ENCODE measurements around the gene C22orf23. TPM values are rescaled to one million over a fixed set of nuclear protein-coding genes. Genes with fewer than 3 reads are reported as not detected.
A peak's percentile ranks its signal among the peaks of the same experiment; 100 is the strongest.
"Not testable (repeated sequence)": the region's sequence is repeated elsewhere in the genome, so short reads cannot be mapped to it uniquely, and the experiment has no call there.

C22orf23 gene
- total and polyA plus RNA-seq, 2 experiments from 2014 or later: 0.80 to 2.5 TPM

GRCh38 chr22:37954686-37955085, 1.3 kb upstream of the C22orf23 start:
- Histone ChIP-seq H3K4me1 (ENCODE audit: low read depth) (peaks cover 19% of the 10 kb centered on the region), H3K4me3 (peak overlapping the region; percentile 97), H3K27me3 (no peaks in the 10 kb centered on the region), H3K36me3 (peaks cover 7% of the 10 kb centered on the region), H3K9me3 (ENCODE audit: low read depth) (no peaks in the 10 kb centered on the region), H3K27ac (no peak overlapping the region)
- DNase-seq (ENCODE audit: low read depth in 1 of 2, low spot score in 1 of 2): no peak
- TF ChIP-seq, protein P1, sequence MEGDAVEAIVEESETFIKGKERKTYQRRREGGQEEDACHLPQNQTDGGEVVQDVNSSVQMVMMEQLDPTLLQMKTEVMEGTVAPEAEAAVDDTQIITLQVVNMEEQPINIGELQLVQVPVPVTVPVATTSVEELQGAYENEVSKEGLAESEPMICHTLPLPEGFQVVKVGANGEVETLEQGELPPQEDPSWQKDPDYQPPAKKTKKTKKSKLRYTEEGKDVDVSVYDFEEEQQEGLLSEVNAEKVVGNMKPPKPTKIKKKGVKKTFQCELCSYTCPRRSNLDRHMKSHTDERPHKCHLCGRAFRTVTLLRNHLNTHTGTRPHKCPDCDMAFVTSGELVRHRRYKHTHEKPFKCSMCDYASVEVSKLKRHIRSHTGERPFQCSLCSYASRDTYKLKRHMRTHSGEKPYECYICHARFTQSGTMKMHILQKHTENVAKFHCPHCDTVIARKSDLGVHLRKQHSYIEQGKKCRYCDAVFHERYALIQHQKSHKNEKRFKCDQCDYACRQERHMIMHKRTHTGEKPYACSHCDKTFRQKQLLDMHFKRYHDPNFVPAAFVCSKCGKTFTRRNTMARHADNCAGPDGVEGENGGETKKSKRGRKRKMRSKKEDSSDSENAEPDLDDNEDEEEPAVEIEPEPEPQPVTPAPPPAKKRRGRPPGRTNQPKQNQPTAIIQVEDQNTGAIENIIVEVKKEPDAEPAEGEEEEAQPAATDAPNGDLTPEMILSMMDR (IDR thresholded peaks at IDR 0.05; ENCODE audit: low read depth, low read length): no peak

DNA sequence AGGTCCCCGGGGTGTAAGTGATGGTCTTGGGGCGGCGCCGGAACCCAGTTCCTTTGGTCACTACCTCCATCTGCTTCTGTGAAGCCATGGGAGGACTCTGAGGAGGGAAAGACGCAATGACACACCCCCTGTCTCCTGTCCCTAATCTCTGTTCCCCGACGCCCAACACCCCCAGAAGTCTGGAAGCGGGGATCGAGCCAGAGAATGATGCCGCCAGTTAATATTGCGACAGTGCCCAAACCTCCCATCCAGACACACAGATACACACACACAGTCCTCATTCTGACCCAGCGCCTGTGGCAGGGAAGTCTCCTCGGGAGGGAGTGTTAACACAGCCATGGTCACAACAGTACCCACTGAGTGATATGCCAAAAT, 352 bp downstream of the C22orf23 start:
- no peak for DNase-seq (ENCODE audit: low read depth in 1 of 2, low spot score in 1 of 2)
- peaks cover 19% of the 10 kb centered on the region for H3K4me1 ChIP-seq (ENCODE audit: low read depth)
- no peaks in the 10 kb centered on the region for H3K9me3 ChIP-seq (ENCODE audit: low read depth)
- no peaks in the 10 kb centered on the region for H3K36me3 ChIP-seq
- TF ChIP-seq, protein P1 (IDR thresholded peaks at IDR 0.05; ENCODE audit: low read depth, low read length): no peak
- H3K27ac ChIP-seq: no peak overlapping the region
- H3K27me3 ChIP-seq: no peaks in the 10 kb centered on the region
- H3K4me3 ChIP-seq: peak overlapping the region; percentile 97

DNA sequence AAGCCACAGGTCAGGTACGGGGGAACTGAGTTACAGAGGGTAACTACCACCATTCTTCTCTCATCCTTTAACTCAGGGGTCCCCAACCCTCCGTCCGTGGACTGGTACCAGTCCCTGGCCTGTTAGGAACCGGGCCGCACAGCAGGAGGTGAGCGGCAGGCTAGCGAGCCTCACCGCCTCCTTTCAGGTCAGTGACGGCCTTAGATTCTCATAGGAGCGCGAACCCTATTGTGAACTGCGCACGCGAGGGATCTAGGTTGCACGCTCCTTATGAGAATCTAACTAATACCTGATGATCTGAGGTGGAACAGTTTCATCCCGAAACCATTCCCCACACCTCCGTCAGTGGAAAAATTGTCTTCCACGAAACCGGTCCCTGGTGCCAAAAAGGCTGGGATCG, 772 bp downstream of the C22orf23 start:
- not testable (repeated sequence) for DNase-seq (ENCODE audit: low read depth in 1 of 2, low spot score in 1 of 2); H3K27me3 ChIP-seq; H3K36me3 ChIP-seq; H3K9me3 ChIP-seq (ENCODE audit: low read depth); H3K27ac ChIP-seq
- Histone ChIP-seq H3K4me3 (peak overlapping the region; percentile 97), H3K4me1 (ENCODE audit: low read depth) (peaks cover 19% of the 10 kb centered on the region)

GRCh38 chr22:37951305-37951704, 2.1 kb downstream of the C22orf23 start:
- H3K9me3 ChIP-seq (ENCODE audit: low read depth): no peaks in the 10 kb centered on the region
- H3K36me3 ChIP-seq: no peaks in the 10 kb centered on the region
- no peak for DNase-seq (ENCODE audit: low read depth in 1 of 2, low spot score in 1 of 2)
- TF ChIP-seq, protein P1 (IDR thresholded peaks at IDR 0.05; ENCODE audit: low read depth, low read length): no peak
- H3K27ac ChIP-seq: no peak overlapping the region
- H3K4me3 ChIP-seq: no peak overlapping the region
- H3K27me3 ChIP-seq: no peaks in the 10 kb centered on the region
- H3K4me1 ChIP-seq (ENCODE audit: low read depth): peaks cover 11% of the 10 kb centered on the region

GRCh38 chr22:37947142-37947795, 6.1 kb downstream of the C22orf23 start:
- DNase-seq (ENCODE audit: low read depth in 1 of 2, low spot score in 1 of 2): not testable (repeated sequence)

DNA sequence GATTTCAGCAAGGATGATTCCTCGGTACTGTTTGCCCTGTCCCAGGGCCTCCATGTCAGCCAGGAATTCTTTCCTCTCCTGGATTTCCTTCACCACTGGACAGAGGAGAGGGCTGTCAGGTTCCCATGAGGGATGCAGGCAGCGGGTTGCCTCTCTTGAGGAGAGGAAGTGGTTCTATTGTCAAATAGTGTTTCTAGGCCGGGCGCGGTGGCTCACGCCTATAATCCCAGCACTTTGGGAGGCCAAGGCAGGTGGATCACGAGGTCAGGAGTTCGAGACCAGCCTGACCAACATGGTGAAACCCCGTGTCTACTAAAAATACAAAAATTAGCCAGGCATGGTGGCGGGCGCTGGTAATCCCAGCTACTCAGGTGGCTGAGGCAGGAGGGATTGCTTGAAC, 9.0 kb downstream of the C22orf23 start:
- H3K9me3 ChIP-seq (ENCODE audit: low read depth); H3K4me1 ChIP-seq (ENCODE audit: low read depth); DNase-seq (ENCODE audit: low read depth in 1 of 2, low spot score in 1 of 2); H3K4me3 ChIP-seq; H3K27me3 ChIP-seq; H3K27ac ChIP-seq: not testable (repeated sequence)
- peaks cover 17% of the 10 kb centered on the region for H3K36me3 ChIP-seq

More at GRCh38 chr22:37947142-37947795, 6.1 kb downstream of the C22orf23 start:
- H3K9me3 ChIP-seq (ENCODE audit: low read depth); H3K4me1 ChIP-seq (ENCODE audit: low read depth); H3K36me3 ChIP-seq; H3K27me3 ChIP-seq; H3K27ac ChIP-seq; H3K4me3 ChIP-seq: not testable (repeated sequence)

GRCh38 chr22:37943825-37944198, 9.6 kb downstream of the C22orf23 start:
- Histone ChIP-seq H3K27me3 (no peaks in the 10 kb centered on the region), H3K9me3 (ENCODE audit: low read depth) (no peaks in the 10 kb centered on the region), H3K4me1 (ENCODE audit: low read depth) (no peaks in the 10 kb centered on the region), H3K36me3 (peaks cover 17% of the 10 kb centered on the region), H3K4me3 (no peak overlapping the region), H3K27ac (no peak overlapping the region)
- no peak for DNase-seq (ENCODE audit: low read depth in 1 of 2, low spot score in 1 of 2)
- TF ChIP-seq, protein P1 (IDR thresholded peaks at IDR 0.05; ENCODE audit: low read depth, low read length): no peak

Measured in cardiac muscle cell (in vitro differentiated cells and primary cell).